SJCRH30 (cell line): ENCODE data around the gene CMA1. TPM values are rescaled to one million over a fixed set of nuclear protein-coding genes. Genes with fewer than 3 reads are reported as not detected.
A peak's percentile ranks its signal among the peaks of the same experiment; 100 is the strongest.
"Not testable (repeated sequence)": the region's sequence is repeated elsewhere in the genome, so short reads cannot be mapped to it uniquely, and the experiment has no call there.

Experiments
- DNase-seq, 2 experiments: peaks; one replicate each; pipeline ENCODE4 v3.0.0-alpha.2; 2015 to 2020
- H3K27ac ChIP-seq: fragments of 250-450 bp; sonication (Bioruptor Pico); 2 replicates; pipeline ENCODE4 v1.5.1; 2020; ENCODE audit warnings: mild to moderate bottlenecking, moderate library complexity
- H3K27me3 ChIP-seq: fragments of 250-450 bp; sonication (Bioruptor Pico); 2 replicates; pipeline ENCODE4 v1.5.1; 2020; ENCODE audit warnings: mild to moderate bottlenecking, moderate library complexity
- H3K36me3 ChIP-seq: fragments of 250-450 bp; sonication (Bioruptor Pico); 2 replicates; pipeline ENCODE4 v1.5.1; 2020; ENCODE audit warnings: mild to moderate bottlenecking, moderate library complexity
- H3K4me1 ChIP-seq: fragments of 250-450 bp; sonication (Bioruptor Pico); 2 replicates; pipeline ENCODE4 v1.5.1; 2020; ENCODE audit warnings: mild to moderate bottlenecking, moderate library complexity
- H3K4me3 ChIP-seq: fragments of 250-450 bp; sonication (Bioruptor Pico); 2 replicates; pipeline ENCODE4 v1.5.1; 2020; ENCODE audit warnings: mild to moderate bottlenecking, moderate library complexity
- H3K9me3 ChIP-seq: fragments of 250-450 bp; sonication (Bioruptor Pico); replicated peaks from 2 replicates; pipeline ENCODE4 v1.5.1; 2020; ENCODE audit warnings: mild to moderate bottlenecking, moderate library complexity
- total RNA-seq: library from RNA; depleted of rRNA; stranded (reverse); fragments of >200 nt; shearing (Covaris generic); gene quantifications from 2 replicates; pipeline ENCODE4 v1.2.3, GENCODE V29; 2014

Gene CMA1
- total RNA-seq, 1 experiment from 2014 or later, result not detected

DNA sequence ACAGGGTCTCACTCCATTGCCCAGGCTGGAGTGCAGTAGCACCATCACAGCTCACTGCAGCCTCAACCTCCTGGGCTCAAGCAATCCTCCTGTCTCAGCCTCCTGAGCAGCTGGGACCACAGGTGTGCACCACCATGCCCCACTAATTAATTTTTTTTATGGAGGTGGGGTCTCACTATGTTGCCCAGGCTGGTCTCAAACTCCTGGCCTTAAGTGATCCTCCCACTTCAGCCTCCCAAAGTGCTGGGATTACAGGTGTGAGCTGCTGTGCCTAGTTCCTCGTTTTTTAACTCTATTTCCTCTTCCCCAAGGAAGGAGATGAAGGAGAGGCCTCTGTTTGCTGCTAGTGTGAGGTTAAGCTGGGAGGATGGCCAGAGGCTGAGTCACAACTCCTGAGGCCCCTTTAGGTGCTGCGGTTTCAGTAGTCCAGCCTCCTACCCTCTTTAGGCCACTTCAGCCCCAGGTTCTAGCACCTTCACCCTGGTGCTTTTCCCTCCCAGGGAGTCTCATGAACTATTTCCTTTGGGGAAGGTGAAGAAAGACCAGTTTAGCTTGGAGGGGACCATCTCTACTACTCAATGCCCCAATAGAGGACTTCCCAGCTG is 25.3 kb downstream of the CMA1 start:
- not testable (repeated sequence) for DNase-seq

DNA sequence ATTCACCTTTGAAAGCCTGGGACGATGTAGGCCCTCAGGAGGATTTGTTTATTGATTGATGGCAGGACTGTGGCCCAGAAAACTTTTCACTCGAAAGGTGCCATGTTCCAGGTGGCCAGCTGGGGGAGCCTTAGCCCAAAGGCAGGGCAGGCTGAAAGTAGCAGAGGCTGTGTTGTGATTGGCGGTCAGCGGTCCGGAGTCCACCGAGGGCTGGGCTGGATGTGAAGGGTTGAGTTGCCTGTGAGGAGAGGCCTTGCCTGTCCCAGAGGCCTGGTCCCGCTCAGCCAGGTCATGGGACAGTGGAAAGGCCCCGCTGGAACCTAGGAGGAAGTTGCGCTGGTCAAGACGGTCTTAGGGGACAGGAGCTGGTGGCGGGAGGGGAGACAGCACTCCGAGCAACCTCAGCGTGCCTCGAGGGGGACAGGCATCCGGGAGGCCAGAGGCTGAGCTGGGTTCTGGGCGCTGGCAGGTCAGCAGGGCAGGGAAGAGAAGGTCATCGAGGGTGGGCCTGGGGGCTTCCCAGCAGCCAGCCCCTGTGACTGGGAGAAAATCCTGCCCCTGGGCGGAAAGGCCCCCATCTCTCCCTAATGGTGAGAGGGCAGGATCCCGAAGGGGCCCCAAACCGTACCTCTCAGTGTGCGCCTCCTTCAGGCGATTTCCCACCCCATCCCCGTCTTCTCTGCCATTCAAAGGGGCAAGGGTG is 26.3 kb downstream of the CMA1 start:
- H3K36me3 ChIP-seq, result no peaks in the 10 kb centered on the region
- no peaks in the 10 kb centered on the region for H3K9me3 ChIP-seq
- no peak overlapping the region for H3K4me3 ChIP-seq
- no peaks in the 10 kb centered on the region for H3K4me1 ChIP-seq
- no peaks in the 10 kb centered on the region for H3K27me3 ChIP-seq
- H3K27ac ChIP-seq, result no peak overlapping the region
- peak; percentile 38 to 57 for DNase-seq

More for the DNA sequence above, 25.3 kb downstream of the CMA1 start:
- not testable (repeated sequence) for H3K9me3 ChIP-seq, H3K36me3 ChIP-seq, H3K27ac ChIP-seq, H3K4me3 ChIP-seq, H3K4me1 ChIP-seq, H3K27me3 ChIP-seq

DNA sequence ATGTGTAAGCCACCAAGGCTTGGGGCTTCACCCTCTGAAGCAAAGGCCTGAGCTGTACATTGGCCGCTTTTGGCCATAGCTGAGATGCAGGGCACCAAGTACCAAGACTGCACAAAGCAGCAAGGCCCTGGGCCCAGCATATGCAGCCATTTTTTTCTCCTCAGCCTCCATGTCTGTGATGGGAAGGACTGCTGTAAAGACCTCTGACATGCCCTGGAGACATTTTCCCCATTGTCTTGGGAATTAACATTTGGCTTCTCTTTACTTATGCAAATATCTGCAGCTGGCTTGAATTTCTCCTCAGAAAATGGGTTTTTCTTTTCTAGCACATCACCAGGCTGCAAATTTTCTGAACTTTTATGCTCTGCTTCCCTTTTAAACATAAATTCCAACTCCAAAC is 28.1 kb downstream of the CMA1 start:
- not testable (repeated sequence) for H3K4me3 ChIP-seq, H3K27ac ChIP-seq, H3K4me1 ChIP-seq, H3K36me3 ChIP-seq, H3K27me3 ChIP-seq, DNase-seq, H3K9me3 ChIP-seq

DNA sequence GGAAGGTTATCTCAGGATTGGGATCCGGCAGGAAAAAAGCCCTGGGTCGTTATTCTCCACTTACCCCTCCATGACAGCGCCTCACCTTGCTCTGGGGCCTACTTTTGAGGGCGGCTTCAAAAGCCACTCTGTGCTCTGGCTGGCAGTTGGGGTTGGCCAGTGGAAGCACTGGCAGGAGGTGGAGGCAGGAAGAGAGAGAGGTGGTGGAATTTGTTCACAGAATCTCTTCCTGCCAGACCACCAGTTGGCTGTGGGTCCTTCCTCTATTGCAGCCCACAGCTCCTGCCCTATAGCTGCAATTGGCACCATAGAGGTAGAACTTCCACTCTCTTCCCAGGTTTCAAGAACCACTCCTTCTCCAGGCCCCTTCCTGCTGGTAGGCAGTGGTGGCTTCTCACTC is 32.8 kb downstream of the CMA1 start:
- H3K9me3 ChIP-seq, result no peaks in the 10 kb centered on the region; the same call in 1 of the 2 replicates
- H3K27ac ChIP-seq, result no peak overlapping the region
- no peaks in the 10 kb centered on the region for H3K36me3 ChIP-seq
- H3K4me1 ChIP-seq, result no peaks in the 10 kb centered on the region
- no peak overlapping the region for H3K4me3 ChIP-seq
- H3K27me3 ChIP-seq, result no peaks in the 10 kb centered on the region
- DNase-seq, result no peak

DNA sequence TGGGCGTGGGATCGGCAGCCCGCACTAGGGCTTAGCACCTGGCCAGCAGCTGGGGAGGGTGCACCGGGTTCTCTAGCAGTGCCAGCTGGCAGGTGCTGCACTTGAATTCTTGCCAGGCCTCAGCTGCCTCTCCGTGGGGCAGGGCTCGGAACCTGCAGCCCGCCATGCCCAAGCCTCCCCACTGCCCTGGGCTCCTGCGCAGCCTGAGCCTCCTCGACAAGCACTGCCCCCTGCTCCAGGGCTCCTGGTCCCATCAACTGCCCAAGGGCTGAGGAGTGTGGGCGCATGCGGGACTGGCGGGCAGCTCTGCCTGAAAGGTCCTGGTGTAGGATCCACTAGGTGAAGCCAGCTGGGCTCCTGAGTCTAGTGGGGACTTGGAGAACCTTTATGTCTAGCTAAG is 34.9 kb downstream of the CMA1 start:
- no peaks in the 10 kb centered on the region for H3K4me1 ChIP-seq
- no peaks in the 10 kb centered on the region; the same call in 1 of the 2 replicates for H3K9me3 ChIP-seq
- no peaks in the 10 kb centered on the region for H3K36me3 ChIP-seq
- H3K27me3 ChIP-seq, result no peaks in the 10 kb centered on the region
- no peak overlapping the region for H3K4me3 ChIP-seq
- H3K27ac ChIP-seq, result no peak overlapping the region
- no peak for DNase-seq

DNA sequence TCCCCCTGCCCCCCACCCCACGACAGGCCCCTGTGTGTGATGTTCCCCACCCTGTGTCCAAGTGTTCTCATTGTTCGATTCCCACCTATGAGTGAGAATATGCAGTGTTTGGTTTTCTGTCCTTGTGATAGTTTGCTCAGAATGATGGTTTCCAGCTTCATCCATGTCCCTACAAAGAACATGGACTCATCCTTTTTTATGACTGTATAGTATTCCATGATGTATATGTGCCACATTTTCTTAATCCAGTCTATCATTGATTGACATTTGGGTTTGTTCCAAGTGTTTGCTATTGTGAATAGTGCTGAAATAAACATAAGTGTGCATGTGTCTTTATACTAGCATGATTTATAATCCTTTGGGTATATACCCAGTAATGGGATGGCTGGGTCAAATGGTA is 37.6 kb downstream of the CMA1 start:
- not testable (repeated sequence) for H3K4me1 ChIP-seq, DNase-seq, H3K4me3 ChIP-seq, H3K27ac ChIP-seq, H3K36me3 ChIP-seq, H3K27me3 ChIP-seq, H3K9me3 ChIP-seq

DNA sequence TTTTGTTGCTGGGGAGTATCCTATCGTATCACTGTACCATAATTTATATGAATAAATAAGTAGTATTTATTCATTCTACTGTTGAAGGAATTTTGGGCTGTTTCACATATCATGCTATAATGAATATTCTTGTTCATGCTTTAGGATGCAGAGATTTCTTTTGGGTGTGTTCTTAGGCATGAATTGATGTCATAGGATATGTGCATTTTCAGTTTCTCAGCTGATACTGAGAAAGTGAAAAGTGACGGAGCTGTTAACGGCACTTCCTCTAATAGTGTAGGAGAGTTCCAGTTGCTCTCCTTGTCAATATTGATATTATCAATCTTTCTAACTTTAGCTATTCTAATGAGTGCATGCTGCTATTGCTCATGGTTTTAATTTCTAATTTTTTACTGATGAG is 42.3 kb downstream of the CMA1 start:
- no peak overlapping the region for H3K27ac ChIP-seq
- H3K27me3 ChIP-seq, result no peaks in the 10 kb centered on the region
- no peaks in the 10 kb centered on the region for H3K9me3 ChIP-seq
- no peak overlapping the region for H3K4me3 ChIP-seq
- H3K4me1 ChIP-seq, result no peaks in the 10 kb centered on the region
- DNase-seq, result no peak
- no peaks in the 10 kb centered on the region for H3K36me3 ChIP-seq

DNA sequence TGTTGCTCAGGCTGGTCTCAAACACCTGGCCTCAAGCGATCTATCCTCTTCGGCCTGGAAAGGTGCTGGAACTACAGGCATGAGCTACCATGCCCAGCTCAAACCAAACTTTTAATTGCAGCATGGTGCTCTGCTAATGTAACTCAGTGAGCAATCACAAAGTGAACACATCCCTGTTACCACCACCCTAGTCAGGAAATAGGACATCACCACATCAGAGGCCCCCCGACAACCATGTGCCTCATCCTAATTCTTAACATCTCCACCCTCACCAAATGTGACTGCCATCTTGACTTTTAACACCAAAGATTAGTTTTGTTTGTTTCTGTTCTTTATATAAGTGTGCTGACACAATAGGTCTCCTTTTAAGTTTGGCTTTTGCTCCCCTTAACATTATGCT is 42.7 kb downstream of the CMA1 start:
- DNase-seq, result no peak
- no peak overlapping the region for H3K27ac ChIP-seq
- H3K4me3 ChIP-seq, result no peak overlapping the region
- H3K9me3 ChIP-seq, result no peaks in the 10 kb centered on the region
- H3K4me1 ChIP-seq, result no peaks in the 10 kb centered on the region
- no peaks in the 10 kb centered on the region for H3K36me3 ChIP-seq
- H3K27me3 ChIP-seq, result no peaks in the 10 kb centered on the region

DNA sequence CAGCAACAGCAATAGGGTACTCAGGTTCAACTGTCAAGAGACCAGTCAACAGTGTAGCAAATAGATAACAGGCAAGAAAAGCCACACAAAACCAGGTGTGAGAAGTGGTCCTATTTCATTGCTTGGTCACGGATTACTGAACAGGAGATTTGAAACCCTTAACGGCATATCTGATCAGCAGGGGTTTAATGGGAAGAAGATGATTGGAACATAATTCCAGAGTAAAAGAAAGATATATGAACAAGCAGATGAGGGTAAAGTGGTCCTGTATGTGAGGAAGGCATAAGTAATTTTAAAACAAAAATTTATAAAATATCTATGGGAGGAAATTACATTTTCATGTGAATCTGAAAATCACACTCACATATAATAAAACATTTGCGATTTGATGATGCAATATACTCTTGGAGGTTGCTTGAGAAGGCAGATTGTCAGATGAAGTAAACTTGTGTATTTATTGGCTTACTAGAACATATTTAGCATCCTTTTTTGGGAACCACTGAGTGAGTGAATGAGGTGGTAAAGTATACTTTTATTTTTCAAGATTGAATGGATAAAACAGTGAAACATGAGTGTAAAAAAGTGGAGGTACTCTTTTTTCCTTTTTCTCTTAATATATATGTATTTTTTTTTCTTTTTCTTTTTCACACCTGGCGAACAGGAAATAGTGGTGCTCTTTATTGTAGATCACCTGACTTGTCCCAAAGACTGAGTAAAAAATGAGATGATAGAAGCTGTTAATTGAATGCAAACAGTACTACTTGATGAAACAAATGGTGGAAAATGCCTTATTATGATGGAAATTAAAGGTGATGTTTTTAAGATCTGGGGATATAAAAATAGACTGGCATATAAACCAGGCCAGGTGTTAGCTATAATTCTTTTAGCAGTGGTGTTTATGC is 43.9 kb downstream of the CMA1 start:
- H3K36me3 ChIP-seq, result no peaks in the 10 kb centered on the region
- DNase-seq, result no peak
- no peak overlapping the region for H3K27ac ChIP-seq
- no peaks in the 10 kb centered on the region for H3K4me1 ChIP-seq
- H3K27me3 ChIP-seq, result no peaks in the 10 kb centered on the region
- H3K9me3 ChIP-seq, result no peaks in the 10 kb centered on the region
- no peak overlapping the region for H3K4me3 ChIP-seq

DNA sequence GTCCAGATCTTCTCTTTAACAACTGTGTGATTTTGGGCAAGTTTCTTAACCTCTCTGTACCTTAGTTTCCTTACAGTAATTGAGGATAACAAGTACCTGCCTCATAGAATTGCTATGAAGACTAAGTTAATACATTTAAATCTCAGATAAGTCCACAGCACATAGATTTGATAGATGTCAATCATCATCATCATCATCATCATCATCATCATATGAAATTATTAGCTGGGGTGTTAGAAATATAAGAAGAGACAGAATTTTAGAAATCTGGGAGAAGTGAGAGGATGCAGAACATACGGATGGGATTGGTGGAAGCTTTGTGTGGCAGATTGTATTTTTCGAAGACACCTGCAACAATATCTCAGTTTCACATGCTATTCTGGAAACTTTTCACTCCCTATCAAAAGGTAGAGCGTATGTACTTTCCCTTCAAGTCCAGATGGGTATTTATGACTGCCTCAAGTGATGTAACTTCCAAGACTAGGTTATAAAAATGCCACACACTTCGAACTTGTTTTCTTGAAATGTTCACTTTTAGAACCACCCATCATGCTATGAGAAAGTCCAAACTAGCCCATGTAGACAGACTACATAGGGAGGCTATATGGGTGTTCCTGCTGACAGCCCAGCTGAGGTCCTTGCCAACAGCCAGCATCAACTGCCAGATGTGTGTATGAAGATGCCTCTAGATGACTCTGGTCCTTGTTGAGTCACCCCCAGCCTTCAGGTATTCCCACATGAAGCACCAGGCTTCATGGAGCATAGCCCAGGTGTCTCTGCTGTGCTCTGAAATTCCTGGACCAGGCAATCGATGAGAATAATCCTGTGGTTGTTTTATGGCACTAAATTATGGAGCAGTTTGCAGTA is 44.8 kb downstream of the CMA1 start:
- no peaks in the 10 kb centered on the region for H3K27me3 ChIP-seq
- H3K4me1 ChIP-seq, result no peaks in the 10 kb centered on the region
- H3K4me3 ChIP-seq, result no peak overlapping the region
- DNase-seq, result no peak
- no peaks in the 10 kb centered on the region for H3K9me3 ChIP-seq
- no peaks in the 10 kb centered on the region for H3K36me3 ChIP-seq
- H3K27ac ChIP-seq, result no peak overlapping the region

DNA sequence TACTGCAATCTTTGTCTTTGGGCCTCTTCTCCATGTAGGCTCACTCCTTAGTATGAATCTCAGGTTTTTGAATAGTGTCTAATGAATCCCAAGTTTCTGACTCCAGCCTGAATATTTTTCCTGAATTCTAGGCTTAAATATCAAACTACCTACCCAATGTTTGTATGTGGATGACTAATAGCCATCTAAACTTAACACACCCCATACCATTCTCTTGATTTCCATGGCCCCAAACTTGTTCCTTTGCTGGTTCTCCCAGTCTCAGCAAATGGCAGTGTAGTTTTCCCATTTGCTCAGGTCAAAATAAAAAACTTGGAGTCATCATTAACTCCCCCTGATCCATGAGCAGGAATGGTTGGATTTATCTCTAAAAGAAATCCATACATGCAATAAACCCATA is 46.7 kb downstream of the CMA1 start:
- Histone ChIP-seq H3K4me1 (no peaks in the 10 kb centered on the region), H3K27ac (no peak overlapping the region), H3K4me3 (no peak overlapping the region), H3K27me3 (no peaks in the 10 kb centered on the region), H3K36me3 (no peaks in the 10 kb centered on the region), H3K9me3 (no peaks in the 10 kb centered on the region)
- no peak for DNase-seq

DNA sequence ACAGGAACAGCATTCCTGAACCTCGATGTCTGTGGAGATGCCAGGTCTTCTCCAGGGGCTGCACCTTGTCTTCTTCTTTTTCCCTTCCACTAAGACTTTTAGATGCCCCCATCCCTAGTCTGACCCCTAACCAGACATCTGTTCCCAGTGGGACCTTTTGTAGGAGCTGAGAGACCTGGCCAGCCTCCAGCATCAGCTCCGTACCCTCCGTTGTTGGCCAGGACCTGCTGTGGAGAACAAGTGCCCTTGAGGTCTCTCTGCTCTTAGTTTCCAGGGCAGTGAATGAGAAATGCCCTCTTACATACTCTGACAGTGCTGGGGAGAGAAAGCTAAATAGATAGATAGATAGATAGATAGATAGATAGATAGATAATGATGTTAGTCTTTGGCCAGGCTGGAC is 48.7 kb downstream of the CMA1 start:
- no peak overlapping the region for H3K4me3 ChIP-seq
- no peaks in the 10 kb centered on the region for H3K9me3 ChIP-seq
- no peaks in the 10 kb centered on the region for H3K36me3 ChIP-seq
- no peaks in the 10 kb centered on the region for H3K27me3 ChIP-seq
- no peaks in the 10 kb centered on the region for H3K4me1 ChIP-seq
- no peak overlapping the region for H3K27ac ChIP-seq
- no peak for DNase-seq

DNA sequence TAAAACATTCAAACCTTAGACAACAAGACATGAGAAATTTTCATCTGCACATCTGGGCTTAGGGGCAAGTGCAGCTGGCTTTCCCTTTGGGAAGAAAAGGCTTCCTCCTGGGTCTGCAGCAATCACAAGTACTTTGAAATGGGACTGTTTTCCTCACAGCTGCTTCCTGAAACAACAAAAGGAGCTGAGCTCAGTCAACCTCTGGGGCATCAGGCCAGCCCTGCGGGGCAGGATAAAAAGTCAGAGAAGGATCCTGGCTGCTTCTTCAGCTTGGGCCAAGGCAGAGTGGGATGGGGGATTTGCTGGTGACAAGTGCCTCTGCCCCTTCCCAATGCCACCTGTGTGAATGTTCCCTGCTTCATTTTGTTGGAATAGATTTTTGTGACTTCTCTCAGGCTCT is 49.3 kb downstream of the CMA1 start:
- Histone ChIP-seq H3K27ac (no peak overlapping the region), H3K36me3 (no peaks in the 10 kb centered on the region), H3K9me3 (no peaks in the 10 kb centered on the region), H3K4me3 (no peak overlapping the region), H3K4me1 (no peaks in the 10 kb centered on the region), H3K27me3 (no peaks in the 10 kb centered on the region)
- no peak for DNase-seq

DNA sequence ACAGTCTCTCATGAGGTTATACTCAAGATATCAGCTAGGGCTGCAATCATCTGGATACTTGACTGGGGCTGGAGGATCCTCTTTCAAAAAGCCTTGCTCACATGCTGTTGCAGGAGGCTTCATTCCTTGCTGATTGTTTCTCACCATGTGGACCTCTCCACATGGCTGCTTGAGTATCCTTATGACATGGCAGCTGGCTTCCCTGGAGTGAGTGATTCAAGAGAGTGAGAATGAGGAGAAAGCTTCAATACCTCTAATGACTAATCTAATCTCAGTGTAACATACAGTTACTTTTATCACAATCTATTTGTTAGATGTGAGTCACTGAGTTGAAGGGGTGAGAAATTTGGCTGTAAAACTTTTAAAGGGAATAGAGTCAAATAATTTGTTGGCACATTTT is 51.1 kb downstream of the CMA1 start:
- Histone ChIP-seq H3K27me3 (no peaks in the 10 kb centered on the region), H3K4me3 (no peak overlapping the region), H3K27ac (no peak overlapping the region), H3K4me1 (no peaks in the 10 kb centered on the region), H3K36me3 (no peaks in the 10 kb centered on the region), H3K9me3 (no peaks in the 10 kb centered on the region)
- no peak for DNase-seq
